Measurements from ENCODE around the gene BCL11B.

DNA sequence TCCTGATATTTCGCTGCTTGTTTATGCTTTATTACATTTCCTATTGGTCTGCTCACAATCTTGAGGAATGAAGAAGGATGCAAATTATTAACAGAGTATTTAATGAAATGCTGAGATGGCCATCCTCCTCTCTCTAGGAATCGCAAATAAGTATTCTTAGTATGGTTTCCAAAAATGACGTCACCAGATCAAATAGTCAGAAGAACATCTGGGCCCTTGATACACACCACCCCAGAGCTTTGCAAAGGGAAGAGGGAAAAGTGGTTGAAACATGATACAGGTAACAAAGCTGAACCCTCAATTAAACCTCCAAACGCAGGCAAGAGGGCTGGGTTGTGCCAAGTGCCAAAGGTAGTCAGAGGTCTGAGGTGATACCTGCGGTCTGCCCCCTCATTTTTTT is 107.3 kb downstream of the BCL11B start:
- TF ChIP-seq, protein P1, sequence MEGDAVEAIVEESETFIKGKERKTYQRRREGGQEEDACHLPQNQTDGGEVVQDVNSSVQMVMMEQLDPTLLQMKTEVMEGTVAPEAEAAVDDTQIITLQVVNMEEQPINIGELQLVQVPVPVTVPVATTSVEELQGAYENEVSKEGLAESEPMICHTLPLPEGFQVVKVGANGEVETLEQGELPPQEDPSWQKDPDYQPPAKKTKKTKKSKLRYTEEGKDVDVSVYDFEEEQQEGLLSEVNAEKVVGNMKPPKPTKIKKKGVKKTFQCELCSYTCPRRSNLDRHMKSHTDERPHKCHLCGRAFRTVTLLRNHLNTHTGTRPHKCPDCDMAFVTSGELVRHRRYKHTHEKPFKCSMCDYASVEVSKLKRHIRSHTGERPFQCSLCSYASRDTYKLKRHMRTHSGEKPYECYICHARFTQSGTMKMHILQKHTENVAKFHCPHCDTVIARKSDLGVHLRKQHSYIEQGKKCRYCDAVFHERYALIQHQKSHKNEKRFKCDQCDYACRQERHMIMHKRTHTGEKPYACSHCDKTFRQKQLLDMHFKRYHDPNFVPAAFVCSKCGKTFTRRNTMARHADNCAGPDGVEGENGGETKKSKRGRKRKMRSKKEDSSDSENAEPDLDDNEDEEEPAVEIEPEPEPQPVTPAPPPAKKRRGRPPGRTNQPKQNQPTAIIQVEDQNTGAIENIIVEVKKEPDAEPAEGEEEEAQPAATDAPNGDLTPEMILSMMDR (IDR thresholded peaks at IDR 0.05; ENCODE audit: low read depth, low read length, missing input control), result no peak
- TF ChIP-seq, protein P2, sequence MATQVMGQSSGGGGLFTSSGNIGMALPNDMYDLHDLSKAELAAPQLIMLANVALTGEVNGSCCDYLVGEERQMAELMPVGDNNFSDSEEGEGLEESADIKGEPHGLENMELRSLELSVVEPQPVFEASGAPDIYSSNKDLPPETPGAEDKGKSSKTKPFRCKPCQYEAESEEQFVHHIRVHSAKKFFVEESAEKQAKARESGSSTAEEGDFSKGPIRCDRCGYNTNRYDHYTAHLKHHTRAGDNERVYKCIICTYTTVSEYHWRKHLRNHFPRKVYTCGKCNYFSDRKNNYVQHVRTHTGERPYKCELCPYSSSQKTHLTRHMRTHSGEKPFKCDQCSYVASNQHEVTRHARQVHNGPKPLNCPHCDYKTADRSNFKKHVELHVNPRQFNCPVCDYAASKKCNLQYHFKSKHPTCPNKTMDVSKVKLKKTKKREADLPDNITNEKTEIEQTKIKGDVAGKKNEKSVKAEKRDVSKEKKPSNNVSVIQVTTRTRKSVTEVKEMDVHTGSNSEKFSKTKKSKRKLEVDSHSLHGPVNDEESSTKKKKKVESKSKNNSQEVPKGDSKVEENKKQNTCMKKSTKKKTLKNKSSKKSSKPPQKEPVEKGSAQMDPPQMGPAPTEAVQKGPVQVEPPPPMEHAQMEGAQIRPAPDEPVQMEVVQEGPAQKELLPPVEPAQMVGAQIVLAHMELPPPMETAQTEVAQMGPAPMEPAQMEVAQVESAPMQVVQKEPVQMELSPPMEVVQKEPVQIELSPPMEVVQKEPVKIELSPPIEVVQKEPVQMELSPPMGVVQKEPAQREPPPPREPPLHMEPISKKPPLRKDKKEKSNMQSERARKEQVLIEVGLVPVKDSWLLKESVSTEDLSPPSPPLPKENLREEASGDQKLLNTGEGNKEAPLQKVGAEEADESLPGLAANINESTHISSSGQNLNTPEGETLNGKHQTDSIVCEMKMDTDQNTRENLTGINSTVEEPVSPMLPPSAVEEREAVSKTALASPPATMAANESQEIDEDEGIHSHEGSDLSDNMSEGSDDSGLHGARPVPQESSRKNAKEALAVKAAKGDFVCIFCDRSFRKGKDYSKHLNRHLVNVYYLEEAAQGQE (IDR thresholded peaks at IDR 0.05), result no peak
- TF ChIP-seq JUND (IDR thresholded peaks at IDR 0.05), result no peak
- no peak for TF ChIP-seq RXRA (IDR thresholded peaks at IDR 0.05)
- TF ChIP-seq TAF1 (conservative IDR thresholded peaks at IDR 0.05), result no peak
- TF ChIP-seq RAD21 (IDR thresholded peaks at IDR 0.05), result no peak
- TF ChIP-seq NR2F2 (IDR thresholded peaks at IDR 0.05), result no peak
- no peak for TF ChIP-seq GABPA (IDR thresholded peaks at IDR 0.05 in 1 of 2, conservative IDR thresholded peaks at IDR 0.05 in 1 of 2)
- TF ChIP-seq, protein P3, sequence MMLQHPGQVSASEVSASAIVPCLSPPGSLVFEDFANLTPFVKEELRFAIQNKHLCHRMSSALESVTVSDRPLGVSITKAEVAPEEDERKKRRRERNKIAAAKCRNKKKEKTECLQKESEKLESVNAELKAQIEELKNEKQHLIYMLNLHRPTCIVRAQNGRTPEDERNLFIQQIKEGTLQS (IDR thresholded peaks at IDR 0.05), result no peak
- TF ChIP-seq, protein P4, sequence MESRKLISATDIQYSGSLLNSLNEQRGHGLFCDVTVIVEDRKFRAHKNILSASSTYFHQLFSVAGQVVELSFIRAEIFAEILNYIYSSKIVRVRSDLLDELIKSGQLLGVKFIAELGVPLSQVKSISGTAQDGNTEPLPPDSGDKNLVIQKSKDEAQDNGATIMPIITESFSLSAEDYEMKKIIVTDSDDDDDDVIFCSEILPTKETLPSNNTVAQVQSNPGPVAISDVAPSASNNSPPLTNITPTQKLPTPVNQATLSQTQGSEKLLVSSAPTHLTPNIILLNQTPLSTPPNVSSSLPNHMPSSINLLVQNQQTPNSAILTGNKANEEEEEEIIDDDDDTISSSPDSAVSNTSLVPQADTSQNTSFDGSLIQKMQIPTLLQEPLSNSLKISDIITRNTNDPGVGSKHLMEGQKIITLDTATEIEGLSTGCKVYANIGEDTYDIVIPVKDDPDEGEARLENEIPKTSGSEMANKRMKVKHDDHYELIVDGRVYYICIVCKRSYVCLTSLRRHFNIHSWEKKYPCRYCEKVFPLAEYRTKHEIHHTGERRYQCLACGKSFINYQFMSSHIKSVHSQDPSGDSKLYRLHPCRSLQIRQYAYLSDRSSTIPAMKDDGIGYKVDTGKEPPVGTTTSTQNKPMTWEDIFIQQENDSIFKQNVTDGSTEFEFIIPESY (IDR thresholded peaks at IDR 0.05), result no peak
- TF ChIP-seq YY1 (IDR thresholded peaks at IDR 0.05), result no peak
- TF ChIP-seq, protein P5, sequence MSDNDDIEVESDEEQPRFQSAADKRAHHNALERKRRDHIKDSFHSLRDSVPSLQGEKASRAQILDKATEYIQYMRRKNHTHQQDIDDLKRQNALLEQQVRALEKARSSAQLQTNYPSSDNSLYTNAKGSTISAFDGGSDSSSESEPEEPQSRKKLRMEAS (IDR thresholded peaks at IDR 0.05), result no peak

All from liver (tissue), 3 donors.